SK-N-SH (cell line): Measurements from ENCODE around the gene ASXL2. TPM values are rescaled to one million over a fixed set of nuclear protein-coding genes. Genes with fewer than 3 reads are reported as not detected.

ENCODE experiments used
- CTCF ChIA-PET: fragments of 300-600, 350-600 bp; formaldehyde crosslinking; extraction: SDS; loops from one replicate; lab custom pipeline; 2021; lab: Yijun Ruan, JAX
- POLR2A ChIA-PET: fragments of 350-600 bp; sonication (Branson Sonifier 250); formaldehyde crosslinking; extraction: SDS; loops from one replicate; lab custom pipeline; 2020; ENCODE audit warnings: antibody characterized with exemption, inconsistent platforms; lab: Yijun Ruan, JAX
- DNase-seq: peaks from one replicate; pipeline ENCODE4 v3.0.0; 2012
- H2AFZ ChIP-seq: fragments of 200-600 bp; sonication (generic); 2 replicates; pipeline ENCODE4 v1.8.1; 2016; ENCODE audit warnings: antibody characterized with exemption, mild to moderate bottlenecking, low read depth
- H3F3A ChIP-seq: fragments of 200-600 bp; sonication (generic); replicated peaks from 2 replicates; pipeline ENCODE3; 2016; ENCODE audit warnings: antibody characterized with exemption, mild to moderate bottlenecking; ENCODE audit not compliant: insufficient read depth
- H3K27ac ChIP-seq, 2 experiments: fragments of 200-500 bp in 1 of 2; fragments of 200-600 bp in 1 of 2; sonication (Bioruptor generic) in 1 of 2; sonication (generic), shearing (Covaris generic) in 1 of 2; 2 replicates each; pipeline versions ENCODE4 v1.5.1 to v1.6.1; 2014 to 2016; ENCODE audit warnings: low read depth in 2 of 2, inconsistent platforms in 1 of 2, low read length in 1 of 2, mild to moderate bottlenecking in 1 of 2, mixed read lengths in 1 of 2
- H3K27me3 ChIP-seq: fragments of 200-600 bp; sonication (generic), shearing (Covaris generic); 2 replicates; pipeline ENCODE4 v1.6.1; 2016; ENCODE audit warnings: mixed run types; ENCODE audit not compliant: insufficient read depth
- H3K36me3 ChIP-seq, 2 experiments: fragments of 200-500 bp in 1 of 2; fragments of 200-600 bp in 1 of 2; sonication (Bioruptor generic) in 1 of 2; sonication (generic) in 1 of 2; replicated peaks in 1 of 2; 2 replicates each; pipeline versions ENCODE3 to v1.5.1; 2014 to 2016; ENCODE audit warnings: low read length in 1 of 2, mild to moderate bottlenecking in 1 of 2; ENCODE audit not compliant: insufficient read depth in 2 of 2, control insufficient read depth in 1 of 2
- H3K4me1 ChIP-seq, 2 experiments: fragments of 200-500 bp in 1 of 2; fragments of 200-600 bp in 1 of 2; sonication (Bioruptor generic) in 1 of 2; sonication (generic), shearing (Covaris generic) in 1 of 2; 2 replicates each; pipeline versions ENCODE4 v1.5.1 to v1.6.1; 2014 to 2016; ENCODE audit warnings: low read depth in 1 of 2, low read length in 1 of 2, mixed run types in 1 of 2; ENCODE audit not compliant: insufficient read depth in 2 of 2, control insufficient read depth in 1 of 2
- H3K4me2 ChIP-seq: fragments of 200-600 bp; sonication (generic), shearing (Covaris generic); 2 replicates; pipeline ENCODE4 v1.6.1; 2017; ENCODE audit warnings: mixed run types
- H3K4me3 ChIP-seq, 2 experiments: fragments of 200-500 bp in 1 of 2; fragments of 200-600 bp in 1 of 2; sonication (Bioruptor generic) in 1 of 2; sonication (generic), shearing (Covaris generic) in 1 of 2; 2 replicates each; pipeline versions ENCODE4 v1.5.1 to v1.8.1; 2014 to 2016; ENCODE audit warnings: low read depth in 2 of 2, inconsistent platforms in 1 of 2, low read length in 1 of 2, mild to moderate bottlenecking in 1 of 2, mixed read lengths in 1 of 2, moderate library complexity in 1 of 2
- H3K79me2 ChIP-seq: fragments of 200-600 bp; sonication (generic); 2 replicates; pipeline ENCODE4 v1.8.1; 2017; ENCODE audit warnings: mild to moderate bottlenecking; ENCODE audit not compliant: insufficient read depth
- H3K9ac ChIP-seq: fragments of 200-600 bp; sonication (generic); 2 replicates; pipeline ENCODE4 v1.6.1; 2017; ENCODE audit warnings: mixed run types
- H3K9me2 ChIP-seq: fragments of 200-600 bp; sonication (generic); 2 replicates; pipeline ENCODE4 v1.6.1; 2017; ENCODE audit warnings: mixed run types
- H3K9me3 ChIP-seq: fragments of 200-600 bp; sonication (generic); 2 replicates; pipeline ENCODE4 v1.6.1; 2017; ENCODE audit warnings: mixed run types, mild to moderate bottlenecking, moderate library complexity
- H4K20me1 ChIP-seq: fragments of 200-600 bp; sonication (generic); 2 replicates; pipeline ENCODE4 v1.6.1; 2017; ENCODE audit warnings: mild to moderate bottlenecking, mixed run types; ENCODE audit not compliant: insufficient read depth
- EP300 ChIP-seq, 2 experiments: IDR thresholded peaks; 2 replicates each; pipeline versions ENCODE4 v1.4.0 to v1.6.1; 2012; ENCODE audit warnings: borderline replicate concordance in 1 of 2, low read depth in 1 of 2, low read length in 1 of 2
- FOSL2 ChIP-seq: IDR thresholded peaks from 2 replicates; pipeline ENCODE4 v1.4.0; 2012; ENCODE audit warnings: low read depth, mild to moderate bottlenecking, moderate library complexity, borderline replicate concordance
- GABPA ChIP-seq: IDR thresholded peaks from 2 replicates; pipeline ENCODE4 v1.4.0; 2012; ENCODE audit warnings: low read depth, mild to moderate bottlenecking
- PBX3 ChIP-seq: IDR thresholded peaks from 2 replicates; pipeline ENCODE4; 2012
- RAD21 ChIP-seq: IDR thresholded peaks from 2 replicates; pipeline ENCODE4 v1.6.1; 2012; ENCODE audit warnings: mild to moderate bottlenecking, low read length
- RCOR1 ChIP-seq: fragments of 150-350 bp; IDR thresholded peaks from 2 replicates; pipeline ENCODE4 v1.6.1; 2017; ENCODE audit warnings: antibody characterized with exemption, low read length
- REST ChIP-seq: IDR thresholded peaks from 2 replicates; pipeline ENCODE4 v1.6.1; 2012; ENCODE audit warnings: mild to moderate bottlenecking, low read depth, low read length, moderate library complexity
- SMC3 ChIP-seq: IDR thresholded peaks from 2 replicates; pipeline ENCODE4 v1.6.1; 2012; ENCODE audit warnings: low read depth, low read length, improper control_type of control experiment
- TEAD4 ChIP-seq: IDR thresholded peaks from 2 replicates; pipeline ENCODE4 v1.4.0; 2012; ENCODE audit warnings: mild to moderate bottlenecking, borderline replicate concordance; ENCODE audit not compliant: insufficient read depth
- WGBS: methylation state at CpG from one replicate; pipeline ENCODE4 v1.1.6; 2017; ENCODE audit warnings: low lambda C conversion rate; 5-methylcytosine and 5-hydroxymethylcytosine counted together
- polyA plus RNA-seq, 3 experiments: library from polyadenylated mRNA; depleted of rRNA; stranded (reverse); fragments of >200 nt; gene quantifications; 2 replicates each; pipeline ENCODE4 v1.2.3, GENCODE V29; 2012
- TF ChIP-seq, protein P1 (sequence below): fragments of 200-600 bp; sonication (generic); IDR thresholded peaks from 2 replicates; pipeline ENCODE4 v1.6.1; 2017; ENCODE audit warnings: antibody characterized with exemption, mild to moderate bottlenecking, moderate library complexity

Gene ASXL2
- polyA plus RNA-seq, 1 of the 3 experiments (the other 2 are of a cell fraction): 4.8 TPM

- Histone ChIP-seq H3K36me3 (no peaks in the 10 kb centered on the region), H3K9me3 (no peaks in the 10 kb centered on the region), H3F3A (no peaks in the 10 kb centered on the region), H4K20me1 (no peaks in the 10 kb centered on the region), H2AFZ (no peak overlapping the region), H3K4me2 (no peak overlapping the region), H3K4me1 (peaks cover 3 to 6% of the 10 kb centered on the region in 2 experiments; a peak in 2 of 4 replicates), H3K79me2 (no peaks in the 10 kb centered on the region), H3K27ac (no peak overlapping the region), H3K9me2 (no peaks in the 10 kb centered on the region), H3K27me3 (no peaks in the 10 kb centered on the region), H3K4me3 (no peak overlapping the region), H3K9ac (no peak overlapping the region)
- ChIA-PET CTCF (interaction anchor here (0.5 to 7.7 kb wide), 63 partner anchors 12 to 563 kb away, joined by 3 to 172 read pairs (median 4); partner anchors contain the start of gene DTNB), POLR2A (no interaction called here)
- 39% methylated on average over 6 of the region's 6 CpGs for WGBS
- TF ChIP-seq SMC3: peak; percentile 81
- no peak for TF ChIP-seq GABPA
- TF ChIP-seq FOSL2: no peak
- peak; percentile 60; the same call in 1 of the 2 replicates for TF ChIP-seq RCOR1
- no peak for TF ChIP-seq TEAD4
- TF ChIP-seq, protein P1, sequence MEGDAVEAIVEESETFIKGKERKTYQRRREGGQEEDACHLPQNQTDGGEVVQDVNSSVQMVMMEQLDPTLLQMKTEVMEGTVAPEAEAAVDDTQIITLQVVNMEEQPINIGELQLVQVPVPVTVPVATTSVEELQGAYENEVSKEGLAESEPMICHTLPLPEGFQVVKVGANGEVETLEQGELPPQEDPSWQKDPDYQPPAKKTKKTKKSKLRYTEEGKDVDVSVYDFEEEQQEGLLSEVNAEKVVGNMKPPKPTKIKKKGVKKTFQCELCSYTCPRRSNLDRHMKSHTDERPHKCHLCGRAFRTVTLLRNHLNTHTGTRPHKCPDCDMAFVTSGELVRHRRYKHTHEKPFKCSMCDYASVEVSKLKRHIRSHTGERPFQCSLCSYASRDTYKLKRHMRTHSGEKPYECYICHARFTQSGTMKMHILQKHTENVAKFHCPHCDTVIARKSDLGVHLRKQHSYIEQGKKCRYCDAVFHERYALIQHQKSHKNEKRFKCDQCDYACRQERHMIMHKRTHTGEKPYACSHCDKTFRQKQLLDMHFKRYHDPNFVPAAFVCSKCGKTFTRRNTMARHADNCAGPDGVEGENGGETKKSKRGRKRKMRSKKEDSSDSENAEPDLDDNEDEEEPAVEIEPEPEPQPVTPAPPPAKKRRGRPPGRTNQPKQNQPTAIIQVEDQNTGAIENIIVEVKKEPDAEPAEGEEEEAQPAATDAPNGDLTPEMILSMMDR: peak; percentile 91
- peak; percentile 81 for TF ChIP-seq RAD21
- TF ChIP-seq EP300 (IDR thresholded peaks at IDR 0.05; ENCODE audit: borderline replicate concordance in 1 of 2, low read depth in 1 of 2, low read length in 1 of 2): no peak
- TF ChIP-seq REST: no peak
- no peak for TF ChIP-seq PBX3
- DNase-seq: peak; percentile 76
Measured at GRCh38 chr2:25700221-25700660, 178.0 kb downstream of the ASXL2 start.
